HCT116 (cell line): ENCODE measurements around the gene NET1. TPM values are rescaled to one million over a fixed set of nuclear protein-coding genes. Genes with fewer than 3 reads are reported as not detected.

Experiments
- ATAC-seq: fragments of 200-7000 bp; cut with Tn5 transposase; 2 replicates; pipeline ENCODE4 v1.9.1; 2020; ENCODE audit warnings: mild to moderate bottlenecking, moderate library complexity
- BruUV-seq: library from RNA; stranded (reverse); fragments of 400-500 nt; replicated peaks from 2 replicates; lab custom pipeline; 2021; lab: Mats Ljungman, UMichigan
- CTCF ChIA-PET: fragments of 300-600 bp; sonication (Branson Sonifier 250); formaldehyde crosslinking; loops from one replicate; lab custom pipeline; 2021; ENCODE audit warnings: antibody characterized with exemption; lab: Charles Lee
- POLR2A ChIA-PET: fragments of 300-600, 350-600 bp; sonication (Branson Sonifier 250); formaldehyde crosslinking; loops from one replicate; lab custom pipeline; 2021; ENCODE audit warnings: antibody characterized with exemption; lab: Charles Lee
- RAD21 ChIA-PET, 2 experiments: fragments of 300-600 bp; sonication (Branson Sonifier 250); formaldehyde crosslinking; loops; one replicate each; lab custom pipeline; 2023; ENCODE audit warnings: low total read pairs in 2 of 2; ENCODE audit not compliant: uncharacterized antibody in 2 of 2, unreplicated experiment in 2 of 2, low non-redundant PET in 1 of 2; lab: Charles Lee
- DNase-seq: peaks from one replicate; pipeline ENCODE4 v3.0.0-alpha.2; 2010; ENCODE audit warnings: low read depth, low spot score
- H2AFZ ChIP-seq: fragments of 200-600 bp; shearing (Covaris generic), sonication (generic); 2 replicates; pipeline ENCODE4 v1.6.1; 2017; ENCODE audit warnings: low read depth, mixed run types, mixed read lengths, antibody characterized with exemption, low read length; ENCODE audit not compliant: poor library complexity, severe bottlenecking
- H3K27ac ChIP-seq: 2 replicates; pipeline ENCODE4 v1.5.1; 2012; ENCODE audit warnings: low read depth, low read length
- H3K27me3 ChIP-seq: fragments of 200-600 bp; sonication (generic); 2 replicates; pipeline ENCODE4 v1.6.1; 2016; ENCODE audit warnings: mixed run types, low read length, mixed read lengths; ENCODE audit not compliant: insufficient read depth
- H3K36me3 ChIP-seq, 2 experiments: fragments of 200-500 bp in 1 of 2; fragments of 200-600 bp in 1 of 2; sonication (Bioruptor generic) in 1 of 2; sonication (generic) in 1 of 2; 2 replicates each; pipeline versions ENCODE4 v1.5.1 to v1.6.1; 2014 to 2016; ENCODE audit warnings: low read length in 2 of 2, inconsistent platforms in 1 of 2, mixed read lengths in 1 of 2, mixed run types in 1 of 2; ENCODE audit not compliant: insufficient read depth in 2 of 2, control insufficient read depth in 1 of 2
- H3K4me1 ChIP-seq, 2 experiments: fragments of 200-600 bp in 1 of 2; sonication (generic) in 1 of 2; 2 replicates each; pipeline versions ENCODE4 v1.5.1 to v1.6.1; 2012 to 2017; ENCODE audit warnings: low read length in 2 of 2, inconsistent platforms in 1 of 2, mild to moderate bottlenecking in 1 of 2, mixed read lengths in 1 of 2, mixed run types in 1 of 2, moderate library complexity in 1 of 2; ENCODE audit not compliant: insufficient read depth in 2 of 2, control insufficient read depth in 1 of 2
- H3K4me2 ChIP-seq: fragments of 200-600 bp; sonication (generic); 2 replicates; pipeline ENCODE4 v1.6.1; 2017; ENCODE audit warnings: mixed run types, low read length, mixed read lengths
- H3K4me3 ChIP-seq, 2 experiments: fragments of 200-600 bp in 1 of 2; sonication (generic) in 1 of 2; replicated peaks in 1 of 2; 2 replicates each; pipeline ENCODE4 v1.5.1; 2011 to 2016; ENCODE audit warnings: low read length in 2 of 2, control low read depth in 1 of 2, low read depth in 1 of 2, mild to moderate bottlenecking in 1 of 2, mixed read lengths in 1 of 2, mixed run types in 1 of 2
- H3K79me2 ChIP-seq: fragments of 200-600 bp; sonication (generic); 2 replicates; pipeline ENCODE4 v1.6.1; 2017; ENCODE audit warnings: mild to moderate bottlenecking, mixed run types, low read length, moderate library complexity, mixed read lengths; ENCODE audit not compliant: insufficient read depth
- H3K9ac ChIP-seq: fragments of 200-600 bp; sonication (generic); 2 replicates; pipeline ENCODE4 v1.6.1; 2016; ENCODE audit warnings: low read length, mixed read lengths
- H3K9me2 ChIP-seq: fragments of 200-600 bp; sonication (generic), shearing (Covaris generic); 2 replicates; pipeline ENCODE4 v1.6.1; 2017; ENCODE audit warnings: mixed run types, mild to moderate bottlenecking, moderate library complexity; ENCODE audit not compliant: insufficient read depth
- H3K9me3 ChIP-seq, 2 experiments: fragments of 200-500 bp in 1 of 2; fragments of 200-600 bp in 1 of 2; sonication (Bioruptor generic) in 1 of 2; sonication (generic) in 1 of 2; 2 replicates each; pipeline ENCODE4 v1.6.1; 2014 to 2017; ENCODE audit warnings: low read length in 2 of 2, mixed read lengths in 2 of 2, inconsistent platforms in 1 of 2, low read depth in 1 of 2, mild to moderate bottlenecking in 1 of 2, mixed run types in 1 of 2, moderate library complexity in 1 of 2; ENCODE audit not compliant: control insufficient read depth in 1 of 2, insufficient read depth in 1 of 2
- H4K20me1 ChIP-seq: fragments of 200-600 bp; sonication (generic), shearing (Covaris generic); 2 replicates; pipeline ENCODE4 v1.6.1; 2017; ENCODE audit warnings: mixed run types, mild to moderate bottlenecking, moderate library complexity; ENCODE audit not compliant: insufficient read depth
- CBX3 ChIP-seq: IDR thresholded peaks from 2 replicates; pipeline ENCODE4 v1.6.1; 2012; ENCODE audit warnings: low read depth
- CEBPB ChIP-seq: IDR thresholded peaks from 2 replicates; pipeline ENCODE4 v1.6.1; 2012; ENCODE audit warnings: low read depth
- EGR1 ChIP-seq: IDR thresholded peaks from 2 replicates; pipeline ENCODE4 v1.6.1; 2012; ENCODE audit warnings: low read depth
- ELF1 ChIP-seq: IDR thresholded peaks from 2 replicates; pipeline ENCODE4 v1.6.1; 2012; ENCODE audit warnings: low read depth, borderline replicate concordance
- EZH2 ChIP-seq: fragments of 200-600 bp; sonication (generic); IDR thresholded peaks from 2 replicates; pipeline ENCODE4 v1.6.1; 2017; ENCODE audit warnings: antibody characterized with exemption, mixed run types
- EZH2phosphoT487 ChIP-seq: fragments of 200-600 bp; IDR thresholded peaks from 2 replicates; pipeline ENCODE4 v1.6.1; 2018; ENCODE audit warnings: antibody characterized with exemption, borderline replicate concordance
- JUND ChIP-seq: IDR thresholded peaks from 2 replicates; pipeline ENCODE4 v1.6.1; 2012
- POLR2A ChIP-seq: IDR thresholded peaks from 2 replicates; pipeline ENCODE4 v1.7.0; 2011; ENCODE audit warnings: borderline replicate concordance; ENCODE audit not compliant: insufficient read depth, insufficient read length; ENCODE audit errors: extremely low read depth
- POLR2AphosphoS5 ChIP-seq: IDR thresholded peaks from 2 replicates; pipeline ENCODE4 v1.6.1; 2011; ENCODE audit warnings: mild to moderate bottlenecking, low read depth, low read length, moderate library complexity
- SRF ChIP-seq: IDR thresholded peaks from 2 replicates; pipeline ENCODE4 v1.6.1; 2012; ENCODE audit warnings: low read depth
- TCF7L2 ChIP-seq: IDR thresholded peaks from 2 replicates; pipeline ENCODE4 v1.7.0; 2011; ENCODE audit warnings: borderline replicate concordance, inconsistent platforms; ENCODE audit not compliant: insufficient read depth, insufficient read length; ENCODE audit errors: extremely low read depth
- YY1 ChIP-seq: IDR thresholded peaks from 2 replicates; pipeline ENCODE4 v1.6.1; 2011; ENCODE audit warnings: low read length, low read depth, moderate library complexity, mild to moderate bottlenecking; ENCODE audit not compliant: insufficient replicate concordance; ENCODE audit errors: extremely low read depth
- ZFX ChIP-seq: fragments of 450-650 bp; IDR thresholded peaks from 2 replicates; pipeline ENCODE4 v1.6.1; 2017
- ZNF274 ChIP-seq: fragments of 200-500 bp; sonication (Bioruptor generic); IDR thresholded peaks from 2 replicates; pipeline ENCODE4 v1.6.1; 2014; ENCODE audit warnings: mild to moderate bottlenecking, low read depth, low read length, inconsistent platforms
- intact Hi-C: fragments of 100-400 bp; cut with micrococcal nuclease; formaldehyde crosslinking; loops from 2 replicates; pipeline ENCODE4 v1.10.0; 2022
- total RNA-seq: library from RNA; stranded (reverse); gene quantifications from one replicate; pipeline ENCODE4 v1.2.1, GENCODE V29; 2021; ENCODE audit not compliant: unreplicated experiment
- TF ChIP-seq, protein P1 (sequence below): IDR thresholded peaks from 2 replicates; pipeline ENCODE4 v1.6.1; 2012
- TF ChIP-seq, protein P2 (sequence below), 3 experiments: fragments of 200-600 bp in 1 of 3; sonication (generic) in 1 of 3; IDR thresholded peaks in 2 of 3; conservative IDR thresholded peaks in 1 of 3; 2 replicates each; pipeline ENCODE4 v1.5.1; 2012 to 2017; ENCODE audit warnings: low read depth in 2 of 3, low read length in 2 of 3, antibody characterized with exemption in 1 of 3, borderline replicate concordance in 1 of 3, control low read depth in 1 of 3, mild to moderate bottlenecking in 1 of 3, mixed read lengths in 1 of 3, mixed run types in 1 of 3, moderate library complexity in 1 of 3; ENCODE audit not compliant: insufficient read depth in 1 of 3
- TF ChIP-seq, protein P3 (sequence below): IDR thresholded peaks from 2 replicates; pipeline ENCODE4 v1.6.1; 2011; ENCODE audit warnings: mild to moderate bottlenecking, low read length, moderate library complexity; ENCODE audit not compliant: insufficient replicate concordance; ENCODE audit errors: extremely low read depth
- TF ChIP-seq, protein P4 (sequence below): IDR thresholded peaks from 2 replicates; pipeline ENCODE4 v1.6.1; 2012; ENCODE audit warnings: low read depth

NET1 gene
- total RNA-seq, 1 experiment from 2014 or later, result 51.2 TPM

DNA sequence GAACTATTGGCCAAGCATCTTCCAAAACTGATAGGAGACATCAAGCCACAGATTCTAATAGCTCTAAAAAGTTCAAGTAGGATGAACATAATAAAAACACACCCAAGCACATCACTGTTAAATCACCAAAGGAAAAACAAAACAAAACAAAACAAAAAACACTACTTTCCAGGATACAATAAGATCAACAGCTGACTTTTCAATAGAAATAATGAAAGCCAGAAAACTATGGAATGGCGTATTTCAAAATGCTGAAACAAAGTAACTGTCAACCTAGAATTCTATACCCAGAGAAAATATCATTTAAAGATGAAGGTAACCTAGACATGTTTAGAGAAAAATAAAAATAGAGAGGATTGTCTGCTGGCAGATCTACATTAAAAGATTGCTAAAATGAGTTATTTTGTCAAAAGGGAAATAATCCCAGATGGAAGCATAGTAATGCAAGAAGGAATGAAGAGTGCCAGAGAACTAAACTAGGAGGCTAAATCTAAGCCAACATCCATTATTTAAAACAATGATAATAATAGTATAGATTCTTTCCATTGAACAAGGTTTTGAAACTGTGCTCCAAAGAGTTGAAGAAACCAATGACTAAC, 21.7 kb upstream of the NET1 start:
- CTCF ChIA-PET, result no interaction called here
- H3K27ac ChIP-seq, result no peak overlapping the region

More for the DNA sequence above, 21.7 kb upstream of the NET1 start:
- H3K4me1 ChIP-seq, result no peaks in the 10 kb centered on the region
- POLR2A ChIA-PET, result no interaction called here
- no peaks in the 10 kb centered on the region for H3K36me3 ChIP-seq
- H3K9me2 ChIP-seq, result no peaks in the 10 kb centered on the region
- no peaks in the 10 kb centered on the region for H3K79me2 ChIP-seq
- no peak overlapping the region for H2AFZ ChIP-seq
- no peak overlapping the region for H3K9ac ChIP-seq
- intact Hi-C loops, result no loop called here
- BruUV-seq, result no TSS peak
- H3K27me3 ChIP-seq, result no peaks in the 10 kb centered on the region
- ATAC-seq (no peak), DNase-seq (no peak)
- no peak for TF ChIP-seq POLR2A
- TF ChIP-seq, protein P1, sequence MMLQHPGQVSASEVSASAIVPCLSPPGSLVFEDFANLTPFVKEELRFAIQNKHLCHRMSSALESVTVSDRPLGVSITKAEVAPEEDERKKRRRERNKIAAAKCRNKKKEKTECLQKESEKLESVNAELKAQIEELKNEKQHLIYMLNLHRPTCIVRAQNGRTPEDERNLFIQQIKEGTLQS, result no peak
- no peak for TF ChIP-seq JUND
- TF ChIP-seq EZH2, result no peak
- TF ChIP-seq, protein P2, sequence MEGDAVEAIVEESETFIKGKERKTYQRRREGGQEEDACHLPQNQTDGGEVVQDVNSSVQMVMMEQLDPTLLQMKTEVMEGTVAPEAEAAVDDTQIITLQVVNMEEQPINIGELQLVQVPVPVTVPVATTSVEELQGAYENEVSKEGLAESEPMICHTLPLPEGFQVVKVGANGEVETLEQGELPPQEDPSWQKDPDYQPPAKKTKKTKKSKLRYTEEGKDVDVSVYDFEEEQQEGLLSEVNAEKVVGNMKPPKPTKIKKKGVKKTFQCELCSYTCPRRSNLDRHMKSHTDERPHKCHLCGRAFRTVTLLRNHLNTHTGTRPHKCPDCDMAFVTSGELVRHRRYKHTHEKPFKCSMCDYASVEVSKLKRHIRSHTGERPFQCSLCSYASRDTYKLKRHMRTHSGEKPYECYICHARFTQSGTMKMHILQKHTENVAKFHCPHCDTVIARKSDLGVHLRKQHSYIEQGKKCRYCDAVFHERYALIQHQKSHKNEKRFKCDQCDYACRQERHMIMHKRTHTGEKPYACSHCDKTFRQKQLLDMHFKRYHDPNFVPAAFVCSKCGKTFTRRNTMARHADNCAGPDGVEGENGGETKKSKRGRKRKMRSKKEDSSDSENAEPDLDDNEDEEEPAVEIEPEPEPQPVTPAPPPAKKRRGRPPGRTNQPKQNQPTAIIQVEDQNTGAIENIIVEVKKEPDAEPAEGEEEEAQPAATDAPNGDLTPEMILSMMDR (IDR thresholded peaks at IDR 0.05 in 2 of 3, conservative IDR thresholded peaks at IDR 0.05 in 1 of 3; ENCODE audit: borderline replicate concordance in 1 of 3, insufficient read depth in 1 of 3, low read depth in 2 of 3, low read length in 2 of 3), result no peak
- TF ChIP-seq, protein P3, sequence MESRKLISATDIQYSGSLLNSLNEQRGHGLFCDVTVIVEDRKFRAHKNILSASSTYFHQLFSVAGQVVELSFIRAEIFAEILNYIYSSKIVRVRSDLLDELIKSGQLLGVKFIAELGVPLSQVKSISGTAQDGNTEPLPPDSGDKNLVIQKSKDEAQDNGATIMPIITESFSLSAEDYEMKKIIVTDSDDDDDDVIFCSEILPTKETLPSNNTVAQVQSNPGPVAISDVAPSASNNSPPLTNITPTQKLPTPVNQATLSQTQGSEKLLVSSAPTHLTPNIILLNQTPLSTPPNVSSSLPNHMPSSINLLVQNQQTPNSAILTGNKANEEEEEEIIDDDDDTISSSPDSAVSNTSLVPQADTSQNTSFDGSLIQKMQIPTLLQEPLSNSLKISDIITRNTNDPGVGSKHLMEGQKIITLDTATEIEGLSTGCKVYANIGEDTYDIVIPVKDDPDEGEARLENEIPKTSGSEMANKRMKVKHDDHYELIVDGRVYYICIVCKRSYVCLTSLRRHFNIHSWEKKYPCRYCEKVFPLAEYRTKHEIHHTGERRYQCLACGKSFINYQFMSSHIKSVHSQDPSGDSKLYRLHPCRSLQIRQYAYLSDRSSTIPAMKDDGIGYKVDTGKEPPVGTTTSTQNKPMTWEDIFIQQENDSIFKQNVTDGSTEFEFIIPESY, result no peak
- no peak for TF ChIP-seq ZNF274
- no peak for TF ChIP-seq EGR1
- TF ChIP-seq TCF7L2, result no peak
- TF ChIP-seq CBX3, result peak; percentile 81; the same call in 1 of the 2 replicates
- TF ChIP-seq, protein P4, sequence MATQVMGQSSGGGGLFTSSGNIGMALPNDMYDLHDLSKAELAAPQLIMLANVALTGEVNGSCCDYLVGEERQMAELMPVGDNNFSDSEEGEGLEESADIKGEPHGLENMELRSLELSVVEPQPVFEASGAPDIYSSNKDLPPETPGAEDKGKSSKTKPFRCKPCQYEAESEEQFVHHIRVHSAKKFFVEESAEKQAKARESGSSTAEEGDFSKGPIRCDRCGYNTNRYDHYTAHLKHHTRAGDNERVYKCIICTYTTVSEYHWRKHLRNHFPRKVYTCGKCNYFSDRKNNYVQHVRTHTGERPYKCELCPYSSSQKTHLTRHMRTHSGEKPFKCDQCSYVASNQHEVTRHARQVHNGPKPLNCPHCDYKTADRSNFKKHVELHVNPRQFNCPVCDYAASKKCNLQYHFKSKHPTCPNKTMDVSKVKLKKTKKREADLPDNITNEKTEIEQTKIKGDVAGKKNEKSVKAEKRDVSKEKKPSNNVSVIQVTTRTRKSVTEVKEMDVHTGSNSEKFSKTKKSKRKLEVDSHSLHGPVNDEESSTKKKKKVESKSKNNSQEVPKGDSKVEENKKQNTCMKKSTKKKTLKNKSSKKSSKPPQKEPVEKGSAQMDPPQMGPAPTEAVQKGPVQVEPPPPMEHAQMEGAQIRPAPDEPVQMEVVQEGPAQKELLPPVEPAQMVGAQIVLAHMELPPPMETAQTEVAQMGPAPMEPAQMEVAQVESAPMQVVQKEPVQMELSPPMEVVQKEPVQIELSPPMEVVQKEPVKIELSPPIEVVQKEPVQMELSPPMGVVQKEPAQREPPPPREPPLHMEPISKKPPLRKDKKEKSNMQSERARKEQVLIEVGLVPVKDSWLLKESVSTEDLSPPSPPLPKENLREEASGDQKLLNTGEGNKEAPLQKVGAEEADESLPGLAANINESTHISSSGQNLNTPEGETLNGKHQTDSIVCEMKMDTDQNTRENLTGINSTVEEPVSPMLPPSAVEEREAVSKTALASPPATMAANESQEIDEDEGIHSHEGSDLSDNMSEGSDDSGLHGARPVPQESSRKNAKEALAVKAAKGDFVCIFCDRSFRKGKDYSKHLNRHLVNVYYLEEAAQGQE, result no peak
- TF ChIP-seq EZH2phosphoT487, result no peak
- no peak for TF ChIP-seq SRF
- TF ChIP-seq CEBPB, result 0 out of 2 replicates have a peak, but pooled peaks have one; percentile 22
- no peak for TF ChIP-seq YY1
- TF ChIP-seq POLR2AphosphoS5, result no peak
- TF ChIP-seq ZFX, result no peak
- TF ChIP-seq ELF1, result no peak
- H4K20me1 ChIP-seq, result no peaks in the 10 kb centered on the region
- H3K4me3 ChIP-seq, result no peak overlapping the region
- RAD21 ChIA-PET, result no interaction called here
- H3K9me3 ChIP-seq, result peaks cover 11 to 16% of the 10 kb centered on the region in 2 experiments; a peak in 3 of 4 replicates
- H3K4me2 ChIP-seq, result no peak overlapping the region
